OCI-LY7 (cell line): ENCODE results near the gene PTGER3.

ENCODE experiments used
- EZH2phosphoT487 ChIP-seq: fragments of 200-600 bp; sonication (generic); IDR thresholded peaks from 2 replicates; pipeline ENCODE4 v1.6.1; 2018; ENCODE audit warnings: low read depth, borderline replicate concordance, mild to moderate bottlenecking, mixed run types, antibody characterized with exemption, low read length, moderate library complexity, mixed read lengths
- TF ChIP-seq, protein P1 (sequence below): fragments of 200-600 bp; sonication (generic); conservative IDR thresholded peaks from 2 replicates; pipeline ENCODE4 v1.5.1; 2014; ENCODE audit warnings: mild to moderate bottlenecking, antibody characterized with exemption, low read length, moderate library complexity, mixed read lengths

DNA sequence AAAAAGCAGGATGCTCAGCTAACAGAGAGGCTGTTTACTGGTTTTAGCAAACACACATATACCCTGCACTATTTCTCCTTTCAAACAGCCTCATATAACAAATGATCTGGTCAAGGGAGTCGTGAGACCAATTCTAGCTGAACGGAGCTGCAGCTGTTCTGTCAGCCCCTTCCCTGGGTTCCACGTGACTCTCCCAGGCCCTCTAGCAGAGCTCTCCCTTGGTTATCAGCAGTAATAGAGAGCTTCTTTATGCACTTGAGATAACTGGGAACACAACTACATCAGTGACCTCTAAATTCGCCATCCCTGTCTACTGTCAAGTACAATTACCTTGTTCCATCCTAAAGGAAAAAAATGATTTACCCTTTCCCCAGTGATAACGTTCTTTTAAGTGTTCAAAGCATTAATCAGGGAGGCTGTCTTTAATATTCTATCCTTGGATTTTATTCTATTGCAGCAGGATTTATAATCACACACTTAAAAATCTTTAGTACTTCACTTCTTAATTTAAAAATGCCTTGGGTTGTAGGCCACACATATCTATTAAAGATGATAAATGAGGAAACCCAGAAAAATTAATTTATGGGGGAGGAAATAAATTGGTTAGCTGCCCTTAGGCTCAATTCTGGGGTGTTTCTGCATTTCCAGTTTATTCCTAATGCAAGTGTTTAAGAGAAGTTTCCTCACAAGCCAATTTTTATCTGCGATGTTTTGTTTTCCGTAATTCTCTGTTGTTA is 28.2 kb downstream of the PTGER3 start:
- TF ChIP-seq, protein P1, sequence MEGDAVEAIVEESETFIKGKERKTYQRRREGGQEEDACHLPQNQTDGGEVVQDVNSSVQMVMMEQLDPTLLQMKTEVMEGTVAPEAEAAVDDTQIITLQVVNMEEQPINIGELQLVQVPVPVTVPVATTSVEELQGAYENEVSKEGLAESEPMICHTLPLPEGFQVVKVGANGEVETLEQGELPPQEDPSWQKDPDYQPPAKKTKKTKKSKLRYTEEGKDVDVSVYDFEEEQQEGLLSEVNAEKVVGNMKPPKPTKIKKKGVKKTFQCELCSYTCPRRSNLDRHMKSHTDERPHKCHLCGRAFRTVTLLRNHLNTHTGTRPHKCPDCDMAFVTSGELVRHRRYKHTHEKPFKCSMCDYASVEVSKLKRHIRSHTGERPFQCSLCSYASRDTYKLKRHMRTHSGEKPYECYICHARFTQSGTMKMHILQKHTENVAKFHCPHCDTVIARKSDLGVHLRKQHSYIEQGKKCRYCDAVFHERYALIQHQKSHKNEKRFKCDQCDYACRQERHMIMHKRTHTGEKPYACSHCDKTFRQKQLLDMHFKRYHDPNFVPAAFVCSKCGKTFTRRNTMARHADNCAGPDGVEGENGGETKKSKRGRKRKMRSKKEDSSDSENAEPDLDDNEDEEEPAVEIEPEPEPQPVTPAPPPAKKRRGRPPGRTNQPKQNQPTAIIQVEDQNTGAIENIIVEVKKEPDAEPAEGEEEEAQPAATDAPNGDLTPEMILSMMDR: no peak
- no peak for TF ChIP-seq EZH2phosphoT487
